ENCODE data around the gene FCN2. TPM values are rescaled to one million over a fixed set of nuclear protein-coding genes. Genes with fewer than 3 reads are reported as not detected.

FCN2 gene
- polyA plus RNA-seq, 1 donor (not counting 4 experiments of a cell fraction or from before 2014, with no cell fraction given), result not detected

- Histone ChIP-seq H3K27ac (ENCODE audit: control insufficient read depth, insufficient read depth, low read length) (no peak overlapping the region), H2AFZ (ENCODE audit: control insufficient read depth, low read length) (no peak overlapping the region), H3K36me3 (ENCODE audit: control insufficient read depth in 2 of 2, extremely low read depth in 1 of 2, insufficient read depth in 2 of 2, low read length in 2 of 2) (no peaks in the 10 kb centered on the region), H3K27me3 (ENCODE audit: control insufficient read depth, extremely low read depth, insufficient read depth, low read length) (no peaks in the 10 kb centered on the region), H3K9ac (ENCODE audit: control insufficient read depth, extremely low read depth, insufficient read depth, low read length) (no peak overlapping the region), H3K4me3 (ENCODE audit: control insufficient read depth in 2 of 3, extremely low read depth in 1 of 3, insufficient read depth in 2 of 3, low read depth in 1 of 3, low read length in 3 of 3) (no peak overlapping the region), H3K9me3 (ENCODE audit: control insufficient read depth, low read depth, low read length) (no peaks in the 10 kb centered on the region), H3K9me1 (ENCODE audit: control insufficient read depth, extremely low read depth, insufficient read depth, low read length) (no peaks in the 10 kb centered on the region), H3K4me1 (ENCODE audit: control insufficient read depth, extremely low read depth, insufficient read depth, low read length) (no peaks in the 10 kb centered on the region), H4K20me1 (ENCODE audit: control insufficient read depth, extremely low read depth, insufficient read depth, low read length) (no peaks in the 10 kb centered on the region), H3K4me2 (ENCODE audit: control insufficient read depth, extremely low read depth, insufficient read depth, low read depth, low read length) (no peak overlapping the region), H3K79me2 (ENCODE audit: control insufficient read depth, insufficient read depth, low read length) (no peaks in the 10 kb centered on the region)
- no peak for FAIRE-seq
- DNase-seq (ENCODE audit: low read depth, low spot score), result no peak
- dilution Hi-C loops (cut with MboI; ENCODE audit: extremely low pct_ligation_motif_present, low sequenced_read_pairs), result no loop called here
- TF ChIP-seq EZH2 (IDR thresholded peaks at IDR 0.05; ENCODE audit: low read length), result no peak
- TF ChIP-seq CTCF (optimal IDR thresholded peaks at IDR 0.05 in 1 of 3, IDR thresholded peaks at IDR 0.05 in 1 of 3, conservative IDR thresholded peaks at IDR 0.05 in 1 of 3; ENCODE audit: extremely low read depth in 1 of 3, insufficient read depth in 2 of 3, low read length in 3 of 3), result no peak
Measured at GRCh38 chr9:134925011-134925511, 44.5 kb downstream of the FCN2 start.

- Histone ChIP-seq H3K4me1 (ENCODE audit: control insufficient read depth, extremely low read depth, insufficient read depth, low read length) (no peaks in the 10 kb centered on the region), H3K36me3 (ENCODE audit: control insufficient read depth in 2 of 2, extremely low read depth in 1 of 2, insufficient read depth in 2 of 2, low read length in 2 of 2) (no peaks in the 10 kb centered on the region), H3K27ac (ENCODE audit: control insufficient read depth, insufficient read depth, low read length) (no peak overlapping the region), H3K79me2 (ENCODE audit: control insufficient read depth, insufficient read depth, low read length) (no peaks in the 10 kb centered on the region), H4K20me1 (ENCODE audit: control insufficient read depth, extremely low read depth, insufficient read depth, low read length) (no peaks in the 10 kb centered on the region), H3K9me3 (ENCODE audit: control insufficient read depth, low read depth, low read length) (no peaks in the 10 kb centered on the region), H3K4me3 (ENCODE audit: control insufficient read depth in 2 of 3, extremely low read depth in 1 of 3, insufficient read depth in 2 of 3, low read depth in 1 of 3, low read length in 3 of 3) (no peak overlapping the region), H3K9ac (ENCODE audit: control insufficient read depth, extremely low read depth, insufficient read depth, low read length) (no peak overlapping the region), H3K4me2 (ENCODE audit: control insufficient read depth, extremely low read depth, insufficient read depth, low read depth, low read length) (no peak overlapping the region), H3K27me3 (ENCODE audit: control insufficient read depth, extremely low read depth, insufficient read depth, low read length) (no peaks in the 10 kb centered on the region), H3K9me1 (ENCODE audit: control insufficient read depth, extremely low read depth, insufficient read depth, low read length) (no peaks in the 10 kb centered on the region), H2AFZ (ENCODE audit: control insufficient read depth, low read length) (no peak overlapping the region)
- TF ChIP-seq EZH2 (IDR thresholded peaks at IDR 0.05; ENCODE audit: low read length) (no peak), CTCF (optimal IDR thresholded peaks at IDR 0.05 in 1 of 3, IDR thresholded peaks at IDR 0.05 in 1 of 3, conservative IDR thresholded peaks at IDR 0.05 in 1 of 3; ENCODE audit: extremely low read depth in 1 of 3, insufficient read depth in 2 of 3, low read length in 3 of 3) (no peak)
- dilution Hi-C loops (cut with MboI; ENCODE audit: extremely low pct_ligation_motif_present, low sequenced_read_pairs), result no loop called here
- no peak for DNase-seq (ENCODE audit: low read depth, low spot score)
- FAIRE-seq, result no peak
Measured at GRCh38 chr9:134928436-134929192, 48.0 kb downstream of the FCN2 start.

All from keratinocyte (primary cell).